ENCODE results near the gene GMEB2.
"Not testable (repeated sequence)": the region's sequence is repeated elsewhere in the genome, so short reads cannot be mapped to it uniquely, and the experiment has no call there.

GMEB2 gene, protein sequence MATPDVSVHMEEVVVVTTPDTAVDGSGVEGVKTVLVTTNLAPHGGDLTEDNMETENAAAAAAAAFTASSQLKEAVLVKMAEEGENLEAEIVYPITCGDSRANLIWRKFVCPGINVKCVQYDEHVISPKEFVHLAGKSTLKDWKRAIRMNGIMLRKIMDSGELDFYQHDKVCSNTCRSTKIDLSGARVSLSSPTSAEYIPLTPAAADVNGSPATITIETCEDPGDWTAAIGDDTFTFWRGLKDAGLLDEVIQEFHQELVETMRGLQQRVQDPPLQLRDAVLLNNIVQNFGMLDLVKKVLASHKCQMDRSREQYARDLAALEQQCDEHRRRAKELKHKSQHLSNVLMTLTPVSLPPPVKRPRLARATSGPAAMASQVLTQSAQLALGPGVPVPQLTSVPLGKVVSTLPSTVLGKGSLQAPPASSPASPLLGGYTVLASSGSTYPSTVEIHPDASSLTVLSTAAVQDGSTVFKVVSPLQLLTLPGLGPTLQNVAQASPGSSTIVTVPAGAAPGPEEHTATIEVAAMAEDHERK

DNA sequence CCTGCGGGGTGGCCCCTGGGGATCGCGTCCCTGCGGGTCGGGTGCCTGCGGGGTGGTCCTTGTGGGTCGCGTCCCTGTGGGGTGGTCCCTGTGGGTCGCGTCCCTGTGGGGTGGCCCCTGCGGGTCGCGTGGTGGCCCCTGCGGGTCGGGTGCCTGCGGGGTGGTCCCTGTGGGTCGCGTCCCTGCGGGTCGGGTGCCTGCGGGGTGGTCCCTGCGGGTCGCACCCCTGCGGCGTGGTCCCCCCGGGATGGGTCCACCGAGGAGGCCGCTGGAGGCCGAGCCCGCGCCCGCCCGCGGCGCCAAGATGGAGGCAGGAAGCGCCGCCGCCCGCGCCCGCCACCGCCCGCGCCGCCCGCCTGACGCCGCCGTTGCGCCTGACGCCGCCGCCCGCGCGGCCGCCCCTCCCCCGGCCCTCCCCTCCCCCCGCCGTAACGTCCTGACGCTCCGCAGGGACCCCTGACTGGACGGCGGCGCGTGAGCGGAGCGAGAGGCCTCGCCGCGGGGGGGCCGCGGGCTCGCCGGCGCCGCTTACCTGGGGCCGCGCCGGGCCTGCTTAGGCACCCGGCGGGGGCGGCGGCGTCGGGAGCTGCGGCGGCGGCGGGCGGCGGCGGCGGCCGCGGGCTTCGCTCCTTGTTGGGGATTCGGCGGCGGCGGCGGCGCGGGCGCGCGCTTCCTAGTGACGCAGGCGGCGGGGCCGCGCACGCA lies at the start of gene GMEB2:
Gene GMEB2 (minus strand): TSS at position 678 of the 705 bp plus-strand sequence. CDS start 7,704 bp downstream, outside the sequence.
- peak; percentile 92 for DNase-seq (ENCODE audit: low spot score)

DNA sequence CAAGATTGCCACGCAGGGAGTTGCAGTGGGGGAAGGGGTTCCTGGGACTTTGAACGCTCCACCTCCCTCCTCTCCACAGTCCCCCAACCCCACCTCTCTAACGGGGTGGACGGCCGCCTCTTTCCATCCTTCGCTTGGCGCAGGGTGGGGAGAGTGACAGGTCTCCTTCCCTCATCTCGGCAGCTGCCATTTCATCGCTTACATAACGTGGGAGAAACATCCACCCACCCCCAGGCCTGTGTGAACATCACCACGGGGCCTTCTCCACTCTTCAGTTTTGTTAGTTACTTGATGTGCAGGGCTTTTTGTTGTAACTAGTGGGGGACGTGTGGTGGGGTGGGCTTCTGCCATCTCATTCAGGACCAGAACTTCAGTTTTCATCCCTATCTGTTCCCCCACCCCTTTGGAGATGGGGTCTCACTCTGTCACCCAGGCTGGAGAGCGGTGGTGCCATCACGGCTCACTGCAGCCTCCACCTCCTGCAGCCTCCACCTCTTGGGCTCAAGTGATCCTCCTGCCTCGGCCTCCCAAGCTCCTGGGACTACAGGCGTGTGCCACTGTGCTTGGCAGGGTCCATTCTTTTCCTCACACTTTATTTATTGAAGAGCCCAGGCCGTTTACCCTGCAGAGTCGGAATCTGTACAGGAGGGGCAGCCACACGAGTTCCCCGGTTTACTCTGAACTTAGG lies 48.9 kb upstream of the GMEB2 start:
- DNase-seq (ENCODE audit: low spot score): no peak

DNA sequence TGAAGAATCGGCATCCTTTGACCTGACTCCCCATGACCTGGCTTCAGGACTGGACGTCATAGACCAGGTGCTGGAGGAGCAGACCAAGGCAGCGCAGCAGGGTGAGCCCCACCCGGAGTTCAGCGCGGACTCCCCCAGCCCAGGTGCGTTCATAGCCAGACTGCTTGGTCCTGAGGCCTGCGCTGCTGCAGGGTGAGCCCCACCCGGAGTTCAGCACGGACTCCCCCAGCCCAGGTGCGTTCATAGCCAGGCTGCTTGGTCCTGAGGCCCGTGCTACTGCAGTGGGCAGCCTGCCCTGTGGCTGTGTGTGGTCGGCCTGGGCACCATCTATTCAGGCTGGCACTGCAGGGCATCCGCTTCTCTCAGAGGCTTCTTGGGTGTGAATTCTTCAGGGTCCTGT lies 47.0 kb upstream of the GMEB2 start:
- no peak for DNase-seq (ENCODE audit: low spot score)

DNA sequence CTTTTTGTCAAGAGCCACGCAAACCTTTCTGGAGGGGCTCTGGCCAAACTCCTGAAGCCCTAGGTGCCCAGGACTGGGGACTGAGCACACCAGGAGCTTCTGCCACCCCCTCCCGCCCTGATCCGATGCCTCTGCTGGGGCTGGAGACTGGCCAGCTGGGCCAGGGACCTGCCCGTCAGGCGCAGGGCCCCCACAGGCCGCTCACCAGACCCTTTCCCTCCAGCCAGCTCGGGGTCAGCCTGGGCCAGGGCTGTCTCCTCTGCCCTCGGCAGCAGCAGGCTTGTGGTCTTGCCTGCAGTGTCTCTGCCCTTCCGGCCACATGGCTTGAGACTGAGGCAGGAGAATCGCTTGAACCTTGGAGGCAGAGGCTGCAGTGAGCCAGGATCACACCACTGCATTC lies 45.8 kb upstream of the GMEB2 start:
- DNase-seq (ENCODE audit: low spot score): no peak

DNA sequence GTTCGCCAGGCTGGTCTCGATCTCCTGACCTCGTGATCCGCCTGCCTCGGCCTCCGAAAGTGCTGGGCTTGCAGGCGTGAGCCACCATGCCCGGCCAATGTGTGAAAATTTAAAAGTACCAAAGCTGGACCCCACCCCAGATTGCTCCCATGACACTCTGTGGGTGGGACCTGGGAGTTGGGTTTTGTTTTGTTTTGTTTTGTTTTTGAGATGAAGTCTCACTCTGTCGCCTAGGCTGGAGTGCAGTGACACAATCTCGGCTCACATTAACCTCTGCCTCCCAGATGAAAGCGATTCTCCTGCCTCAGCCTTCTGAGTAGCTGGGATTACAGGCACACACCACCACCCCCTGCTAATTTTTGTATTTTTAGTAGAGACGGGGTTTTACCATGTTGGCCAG lies 44.8 kb upstream of the GMEB2 start:
- not testable (repeated sequence) for DNase-seq (ENCODE audit: low spot score)

DNA sequence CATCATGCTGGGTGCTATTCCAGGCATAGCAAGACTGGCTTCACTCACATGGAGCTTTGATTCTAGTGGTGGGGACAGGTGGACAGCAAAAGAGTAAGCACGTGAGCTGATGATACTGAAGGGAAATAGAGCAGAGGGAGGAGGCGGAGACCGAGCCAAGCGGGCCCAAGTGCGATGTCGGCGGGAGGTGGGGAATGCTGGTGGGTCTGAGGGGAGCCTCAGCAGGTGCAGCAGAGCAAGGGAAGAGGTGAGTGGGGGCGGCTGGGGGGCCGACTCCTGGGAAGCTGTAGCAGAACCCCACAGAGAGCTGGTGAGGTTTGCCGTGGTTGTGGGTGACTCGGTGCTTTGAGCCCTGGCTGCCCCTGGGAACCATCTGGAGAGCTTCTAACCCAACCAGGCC lies 41.5 kb upstream of the GMEB2 start:
- DNase-seq (ENCODE audit: low spot score): no peak

DNA sequence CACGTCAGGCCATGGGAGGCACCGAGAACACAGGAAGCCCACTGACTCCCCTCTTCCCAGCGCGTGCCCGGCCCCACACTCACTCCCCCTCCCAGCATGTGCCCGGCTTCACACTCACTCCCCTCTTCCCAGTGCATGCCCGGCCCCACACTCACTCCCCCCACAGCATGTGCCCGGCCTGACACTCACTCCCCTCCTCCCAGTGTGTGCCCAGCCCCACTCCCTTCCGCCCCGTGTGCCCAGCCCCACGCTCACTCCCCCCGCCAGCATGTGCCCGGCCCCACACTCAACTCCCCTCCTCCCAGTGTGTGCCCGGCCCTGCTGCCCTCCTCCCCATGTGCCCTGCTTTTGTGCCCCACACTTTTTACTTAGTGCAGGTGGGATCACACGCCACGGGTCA lies 41.0 kb upstream of the GMEB2 start:
- no peak for DNase-seq (ENCODE audit: low spot score)

DNA sequence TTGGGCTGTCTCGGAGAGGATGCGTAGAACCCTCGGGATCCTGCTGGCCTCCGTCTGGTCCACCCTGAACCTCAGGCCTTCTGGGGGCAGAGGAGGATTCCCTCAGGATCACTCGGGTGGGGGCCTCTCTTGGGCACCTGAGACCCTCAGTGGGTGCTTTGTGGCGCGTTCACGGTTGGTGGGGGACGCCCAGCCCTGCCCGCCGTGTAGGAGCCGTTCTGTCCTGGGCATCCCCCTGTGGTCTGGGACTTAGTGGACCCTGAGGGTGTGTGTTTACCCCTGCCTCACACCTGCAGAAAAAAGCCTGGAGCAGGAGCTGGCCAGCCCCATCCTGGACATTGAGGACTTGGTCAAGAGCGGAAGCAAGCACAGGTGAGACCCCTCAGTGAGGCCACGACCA lies 38.8 kb upstream of the GMEB2 start:
- DNase-seq (ENCODE audit: low spot score): no peak

DNA sequence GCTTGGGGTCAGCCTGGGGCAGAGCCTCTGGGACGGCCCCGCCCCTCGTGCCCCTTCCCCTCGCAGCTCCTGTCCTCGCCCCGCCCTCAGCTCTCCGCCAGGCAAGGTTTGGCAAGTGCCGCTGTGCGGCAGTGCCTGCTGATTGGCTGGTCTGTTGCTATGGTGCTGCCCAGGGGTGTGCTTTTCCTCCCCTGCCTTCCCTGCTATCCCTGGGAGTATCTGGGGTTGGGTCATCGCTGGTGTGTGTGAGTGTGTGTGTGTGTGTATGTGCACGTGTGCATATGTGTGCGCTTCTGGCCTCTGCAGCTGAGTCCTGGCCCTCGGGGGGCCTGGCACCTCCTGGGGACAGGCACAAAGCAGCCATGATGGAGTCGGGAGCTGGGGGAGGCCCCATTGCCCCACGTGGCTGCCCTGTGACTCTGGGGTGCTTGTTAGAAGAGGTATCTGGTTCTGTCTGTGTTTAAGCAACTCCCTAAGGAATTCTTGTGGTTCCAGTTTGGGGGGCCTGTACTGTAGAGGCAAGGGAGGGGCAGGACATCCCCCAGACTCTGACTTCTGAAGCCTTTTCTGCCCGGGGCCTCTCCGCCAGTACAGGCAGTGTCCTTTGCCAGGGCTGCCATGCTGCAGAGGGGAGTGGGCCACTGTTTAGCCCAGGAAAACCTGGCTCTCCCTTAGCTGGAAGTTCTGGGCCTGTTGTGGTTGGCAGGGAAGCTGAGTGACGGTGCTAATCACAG lies 38.1 kb upstream of the GMEB2 start:
- no peak for DNase-seq (ENCODE audit: low spot score)

DNA sequence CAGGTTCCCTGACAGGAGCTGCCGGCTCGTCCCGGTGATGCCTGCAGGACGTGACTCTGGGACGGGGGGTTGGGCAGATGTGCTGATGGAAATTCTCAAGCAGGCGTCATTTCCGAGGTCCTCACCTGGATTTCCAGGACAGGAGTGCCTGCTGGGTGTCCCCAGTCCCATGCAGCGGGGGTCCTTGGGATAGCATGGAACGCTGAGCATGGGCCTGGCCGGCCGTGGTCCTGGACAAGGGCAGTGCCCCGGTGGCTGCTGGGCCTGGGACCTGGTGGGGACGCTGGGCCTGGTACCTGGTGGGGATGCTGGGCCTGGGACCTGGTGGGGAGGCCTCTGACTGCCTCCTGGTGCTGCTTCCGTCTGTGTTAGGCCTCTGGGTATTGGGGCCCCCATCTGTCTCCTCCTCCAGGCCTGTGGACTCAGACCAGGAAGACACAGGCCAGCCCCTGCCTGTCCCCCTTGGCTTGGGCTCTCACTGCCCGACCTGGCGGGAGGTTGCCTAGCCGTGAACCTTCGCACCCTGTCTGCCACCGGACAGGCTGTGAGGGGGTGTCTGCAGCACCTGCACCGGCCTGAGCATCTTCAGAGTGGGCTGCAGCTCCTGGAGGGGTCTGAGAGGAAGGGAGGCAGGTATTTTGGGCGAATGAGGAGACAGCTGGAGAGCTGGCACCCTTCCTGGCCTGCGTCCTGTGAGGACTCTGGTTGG lies 37.4 kb upstream of the GMEB2 start:
- DNase-seq (ENCODE audit: low spot score): no peak

DNA sequence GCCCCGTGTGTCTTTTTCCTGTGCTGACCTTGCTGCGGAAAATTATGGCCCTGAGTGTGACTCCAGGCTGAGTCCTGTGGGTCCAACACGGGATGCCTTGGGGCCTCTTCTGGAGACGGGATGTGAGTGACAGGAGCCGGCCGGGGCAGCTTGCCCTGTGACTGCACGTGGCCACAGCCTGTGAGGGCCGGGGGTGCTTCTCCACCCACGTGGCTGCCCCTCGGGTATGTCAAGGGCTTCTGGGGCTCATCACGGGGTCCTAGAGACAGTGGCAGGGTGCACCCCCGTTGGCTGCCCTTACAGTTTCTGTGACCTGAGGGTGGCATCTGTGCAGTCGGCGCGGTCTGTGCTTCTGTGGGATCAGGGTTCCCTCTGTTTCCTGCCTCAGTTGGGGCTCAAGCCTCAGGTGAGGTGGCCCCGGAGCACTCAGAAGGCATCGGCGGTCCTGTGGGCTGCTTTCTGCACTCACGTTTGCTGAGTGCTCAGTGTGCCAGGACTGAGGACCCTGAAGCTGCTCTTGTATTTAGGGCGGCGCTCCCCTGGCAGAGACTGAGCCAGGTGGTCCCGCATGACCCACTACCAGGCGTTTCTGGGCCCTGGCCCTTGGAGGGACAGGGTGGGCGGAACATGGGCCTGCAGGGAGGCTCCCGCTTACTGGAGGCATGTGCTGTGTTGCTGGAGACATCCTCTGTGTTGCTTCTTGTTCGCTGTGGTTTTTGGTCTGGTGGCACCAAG lies 36.6 kb upstream of the GMEB2 start:
- no peak for DNase-seq (ENCODE audit: low spot score)

DNA sequence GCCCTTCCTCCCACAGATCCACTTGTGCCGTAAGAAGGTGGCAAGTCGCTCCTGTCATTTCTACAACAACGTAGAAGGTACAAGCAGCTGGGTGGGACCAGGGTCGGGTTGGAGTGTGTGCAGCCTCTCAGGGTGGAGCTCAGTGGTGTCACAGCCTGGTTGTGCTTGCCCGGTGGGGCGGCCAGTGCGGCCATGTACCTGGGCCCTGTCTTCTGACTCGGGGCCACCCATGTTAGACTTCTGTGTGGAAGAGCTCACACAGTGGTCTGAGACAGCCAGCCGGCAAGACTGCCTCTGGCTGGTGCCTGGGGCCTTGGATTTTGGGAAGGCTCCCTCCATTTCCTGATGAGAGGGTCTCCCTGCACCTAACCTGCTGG lies 35.9 kb upstream of the GMEB2 start:
- DNase-seq (ENCODE audit: low spot score): no peak

DNA sequence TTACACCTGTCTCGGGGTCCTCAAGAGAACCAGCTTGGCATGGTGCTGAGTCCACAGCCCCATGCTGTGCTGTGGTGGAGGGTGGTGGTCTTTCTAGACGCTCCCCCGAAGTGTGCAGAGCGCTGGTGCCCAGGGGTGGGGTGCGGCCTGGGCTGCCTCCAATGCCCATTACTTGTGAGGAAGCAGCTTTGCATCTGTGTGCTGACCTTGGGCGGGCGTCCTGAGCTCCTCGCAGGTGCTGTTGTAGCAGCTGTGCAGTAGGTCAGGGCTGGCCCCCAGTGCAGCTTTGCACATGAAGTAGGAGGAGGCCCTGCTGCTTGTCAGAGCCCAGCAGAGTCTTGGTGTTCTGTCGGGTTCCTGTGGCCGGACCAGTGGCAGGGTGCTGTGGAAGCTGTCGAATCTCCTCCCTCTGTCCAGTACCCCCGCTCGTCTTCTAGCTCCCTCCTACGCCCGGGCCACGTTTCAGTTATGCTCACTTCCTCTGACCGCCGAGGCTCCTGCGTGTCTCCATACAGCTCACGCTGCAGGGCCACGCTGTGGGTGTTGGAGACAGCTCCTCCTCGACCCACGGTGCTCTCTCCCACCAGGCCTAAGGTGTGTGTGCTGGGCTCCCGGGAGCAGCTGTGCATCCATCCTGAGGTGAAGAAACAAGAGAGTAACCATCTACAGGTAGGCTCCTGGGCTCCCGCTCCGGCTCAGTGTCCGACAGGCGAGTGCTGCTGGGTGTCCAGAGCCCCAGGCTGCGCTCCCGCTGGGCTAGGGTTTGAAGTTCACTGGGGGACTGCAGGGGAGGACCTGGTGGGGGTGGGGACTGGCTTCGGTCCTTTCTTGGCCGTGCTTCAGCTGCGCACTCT lies 35.3 kb upstream of the GMEB2 start:
- no peak for DNase-seq (ENCODE audit: low spot score)

DNA sequence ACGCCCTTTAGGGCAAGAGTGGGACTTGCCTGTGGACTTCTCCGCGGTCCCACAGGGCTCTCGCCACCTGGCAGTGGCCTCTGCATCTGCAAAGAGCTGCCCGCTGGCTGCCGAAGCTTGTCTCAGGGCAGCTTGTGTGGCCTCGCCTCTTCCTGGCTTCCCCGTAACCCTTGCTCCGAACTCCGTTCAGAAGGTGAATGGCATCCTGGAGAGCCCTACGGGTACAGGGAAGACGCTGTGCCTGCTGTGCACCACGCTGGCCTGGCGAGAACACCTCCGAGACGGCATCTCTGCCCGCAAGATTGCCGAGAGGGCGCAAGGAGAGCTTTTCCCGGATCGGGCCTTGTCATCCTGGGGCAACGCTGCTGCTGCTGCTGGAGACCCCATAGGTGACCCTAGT lies 34.2 kb upstream of the GMEB2 start:
- no peak for DNase-seq (ENCODE audit: low spot score)

DNA sequence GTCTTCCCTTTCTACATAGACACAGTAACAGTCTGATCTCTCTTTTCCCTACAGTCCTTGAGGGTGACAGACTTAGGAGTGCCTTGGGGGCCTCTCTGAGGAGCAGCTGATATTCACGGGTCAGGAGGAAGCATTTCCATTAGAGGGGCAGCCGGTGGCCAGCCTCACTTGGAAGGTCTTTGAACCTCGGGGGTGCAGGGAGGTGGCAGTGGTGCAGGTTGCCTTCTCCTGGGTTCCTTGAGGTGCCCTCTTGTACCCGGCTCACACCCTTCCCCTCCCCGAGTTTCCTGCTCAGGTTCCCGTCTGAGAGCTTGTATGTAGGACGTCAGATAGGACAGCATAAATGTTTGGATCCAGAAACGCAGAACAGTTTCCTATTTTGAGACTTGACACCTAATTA lies 33.7 kb upstream of the GMEB2 start:
- no peak for DNase-seq (ENCODE audit: low spot score)

DNA sequence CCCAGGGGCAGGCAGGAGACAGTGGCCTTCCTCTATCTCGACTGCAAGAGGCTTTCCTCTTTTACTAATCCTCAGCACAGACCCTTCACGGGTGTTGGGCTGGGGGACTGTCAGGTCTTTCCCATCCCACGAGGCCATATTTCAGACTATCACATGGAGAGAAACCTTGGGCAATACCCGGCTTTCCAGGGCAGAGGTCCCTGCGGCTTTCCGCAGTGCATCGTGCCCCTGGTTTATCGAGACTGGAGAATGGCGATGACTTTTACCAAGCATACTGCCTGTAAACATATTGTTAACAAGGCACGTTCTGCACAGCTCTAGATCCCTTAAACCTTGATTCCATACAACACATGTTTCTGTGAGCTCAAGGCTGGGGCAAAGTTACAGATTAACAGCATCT lies 33.3 kb upstream of the GMEB2 start:
- DNase-seq (ENCODE audit: low spot score): not testable (repeated sequence)

DNA sequence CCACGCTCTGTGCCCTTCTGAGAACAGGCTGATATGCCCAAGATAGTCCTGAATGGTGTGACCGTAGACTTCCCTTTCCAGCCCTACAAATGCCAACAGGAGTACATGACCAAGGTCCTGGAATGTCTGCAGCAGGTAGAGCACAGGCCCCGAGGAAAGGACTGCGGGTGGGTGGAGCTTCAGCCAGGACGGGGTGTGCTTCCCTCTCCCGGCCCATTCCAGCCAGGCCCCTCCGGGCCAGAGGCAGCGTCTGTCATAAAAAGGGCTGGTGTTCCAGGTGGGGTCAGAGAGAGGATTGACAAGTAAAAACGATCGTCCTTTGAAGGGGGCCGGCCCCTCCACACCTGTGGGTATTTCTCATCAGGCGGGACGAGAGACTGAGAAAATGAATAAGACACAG lies 32.5 kb upstream of the GMEB2 start:
- DNase-seq (ENCODE audit: low spot score): no peak

DNA sequence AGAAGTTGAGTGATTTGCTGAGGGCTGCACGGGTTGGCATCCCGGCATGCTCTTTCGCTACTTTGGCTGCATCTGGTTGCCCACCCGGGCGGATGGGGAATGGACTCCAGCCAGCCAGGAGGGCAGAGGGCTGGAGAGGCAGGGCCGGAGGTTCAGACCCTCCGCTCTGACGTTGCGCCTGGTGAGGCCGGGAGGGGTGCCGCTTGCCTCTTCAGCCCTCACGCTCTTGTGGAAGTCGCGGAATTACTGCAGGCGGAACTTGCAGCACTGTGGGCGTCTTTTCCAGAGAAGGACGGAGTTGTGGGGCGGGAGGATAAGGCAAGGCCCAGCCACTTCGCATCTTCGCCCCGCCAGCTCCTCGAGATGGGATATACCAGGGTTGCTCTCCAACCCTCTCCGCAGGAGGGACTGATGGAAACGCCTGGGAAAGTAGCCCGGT lies 31.9 kb upstream of the GMEB2 start:
- DNase-seq (ENCODE audit: low spot score): no peak

DNA sequence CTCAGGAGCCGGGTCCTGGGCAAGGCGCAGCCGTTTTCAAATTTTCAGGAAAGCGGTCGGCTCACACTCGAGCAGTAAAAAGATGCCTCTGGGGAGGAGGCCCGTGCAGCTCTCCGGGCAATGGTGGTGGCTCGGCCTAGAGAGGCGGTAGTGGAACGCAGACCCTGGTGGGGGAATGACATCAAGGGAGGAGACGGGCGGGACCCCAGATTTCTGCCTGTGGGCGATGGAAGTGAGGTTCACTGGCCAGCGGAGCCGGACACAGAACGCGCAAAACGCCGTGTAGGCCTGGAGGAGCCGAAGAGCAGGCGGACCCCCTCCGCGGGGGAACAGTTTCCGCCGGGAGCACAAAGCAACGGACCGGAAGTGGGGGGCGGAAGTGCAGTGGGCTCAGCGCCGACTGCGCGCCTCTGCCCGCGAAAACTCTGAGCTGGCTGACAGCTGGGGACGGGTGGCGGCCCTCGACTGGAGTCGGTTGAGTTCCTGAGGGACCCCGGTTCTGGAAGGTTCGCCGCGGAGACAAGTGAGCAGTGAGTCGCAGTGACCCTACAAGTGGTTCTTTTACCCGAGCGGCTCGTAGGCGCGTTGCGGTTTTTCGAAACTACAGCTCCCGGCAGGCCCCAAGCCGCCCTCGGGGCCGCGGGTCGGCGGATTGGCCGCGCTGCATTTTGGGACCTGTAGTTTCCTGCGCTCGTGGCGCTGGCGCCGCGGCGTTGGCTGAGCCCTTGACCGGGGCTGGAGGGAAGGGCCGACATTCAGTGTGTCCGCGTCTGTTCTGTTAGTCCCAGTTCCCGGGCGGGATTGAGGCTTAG lies 31.2 kb upstream of the GMEB2 start, which contains the start of gene RTEL1:
Gene RTEL1 (plus strand): TSS at position 376 of the 812 bp plus-strand sequence. CDS start 1,091 bp downstream, outside the sequence.
- peak; percentile 96 for DNase-seq (ENCODE audit: low spot score)
